IPS DF 6.9 (cell line): ENCODE data around the gene RALGAPA1.

ENCODE experiments used
- DNase-seq: peaks from one replicate; pipeline ENCODE4 v3.0.0-alpha.2; 2013; ENCODE audit warnings: low read depth, low spot score
- H3K27ac ChIP-seq: one replicate; pipeline ENCODE4 v1.5.1; 2013; ENCODE audit warnings: low read length, control low read depth
- H3K27me3 ChIP-seq: 2 replicates; pipeline ENCODE4 v1.6.1; 2013; ENCODE audit warnings: mild to moderate bottlenecking, low read length; ENCODE audit not compliant: control insufficient read depth, insufficient read depth
- H3K36me3 ChIP-seq: 2 replicates; pipeline ENCODE4 v1.6.1; 2013; ENCODE audit warnings: low read length; ENCODE audit not compliant: control insufficient read depth, insufficient read depth
- H3K4me1 ChIP-seq: 2 replicates; pipeline ENCODE4 v1.6.1; 2013; ENCODE audit warnings: low read length; ENCODE audit not compliant: control insufficient read depth, insufficient read depth
- H3K4me3 ChIP-seq: 2 replicates; pipeline ENCODE4 v1.5.1; 2013; ENCODE audit warnings: mild to moderate bottlenecking, low read length
- H3K9me3 ChIP-seq: 2 replicates; pipeline ENCODE4 v1.6.1; 2013; ENCODE audit warnings: low read length, inconsistent platforms; ENCODE audit not compliant: control insufficient read depth, insufficient read depth
- WGBS: extraction: QIAGEN DNeasy Blood & Tissue Kit; methylation state at CpG from one replicate; pipeline ENCODE4 v1.1.7; 2013; ENCODE audit warnings: mixed read lengths, missing lambda C conversion rate; ENCODE audit not compliant: insufficient read length, insufficient coverage; 5-methylcytosine and 5-hydroxymethylcytosine counted together

The RALGAPA1 gene

GRCh38 chr14:35503646-35504045, 305.4 kb downstream of the RALGAPA1 start:
- H3K27ac ChIP-seq = no peak overlapping the region
- no CpG with 5 or more reads among the region's 3 CpGs for WGBS
- no peak overlapping the region for H3K4me3 ChIP-seq
- no peaks in the 10 kb centered on the region for H3K9me3 ChIP-seq
- no peak for DNase-seq
- H3K4me1 ChIP-seq = no peaks in the 10 kb centered on the region
- no peaks in the 10 kb centered on the region for H3K27me3 ChIP-seq
- no peaks in the 10 kb centered on the region for H3K36me3 ChIP-seq

DNA sequence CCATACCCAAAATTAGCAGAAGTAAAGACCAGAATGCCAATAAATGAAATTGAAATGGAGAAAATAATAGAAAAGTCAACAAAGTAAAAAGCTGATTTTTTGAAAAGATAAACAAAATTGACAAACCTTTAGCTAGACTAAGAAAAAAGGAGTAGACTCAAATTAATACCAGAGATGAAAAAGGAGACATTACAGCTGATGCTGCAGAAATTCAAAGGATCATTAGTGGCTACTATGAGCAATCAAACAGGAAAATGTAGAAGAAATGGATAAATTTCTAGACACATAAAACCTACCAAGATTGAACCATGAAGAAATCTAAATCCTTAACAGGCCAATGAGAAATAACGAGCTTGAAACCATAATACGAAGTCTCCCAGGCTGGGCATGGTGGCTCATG, 309.9 kb downstream of the RALGAPA1 start:
- no peaks in the 10 kb centered on the region for H3K9me3 ChIP-seq
- H3K27me3 ChIP-seq = no peaks in the 10 kb centered on the region
- H3K4me3 ChIP-seq = no peak overlapping the region
- DNase-seq = no peak
- no peak overlapping the region for H3K27ac ChIP-seq
- H3K36me3 ChIP-seq = no peaks in the 10 kb centered on the region
- no peaks in the 10 kb centered on the region for H3K4me1 ChIP-seq
- no CpG with 5 or more reads among the region's 2 CpGs for WGBS

DNA sequence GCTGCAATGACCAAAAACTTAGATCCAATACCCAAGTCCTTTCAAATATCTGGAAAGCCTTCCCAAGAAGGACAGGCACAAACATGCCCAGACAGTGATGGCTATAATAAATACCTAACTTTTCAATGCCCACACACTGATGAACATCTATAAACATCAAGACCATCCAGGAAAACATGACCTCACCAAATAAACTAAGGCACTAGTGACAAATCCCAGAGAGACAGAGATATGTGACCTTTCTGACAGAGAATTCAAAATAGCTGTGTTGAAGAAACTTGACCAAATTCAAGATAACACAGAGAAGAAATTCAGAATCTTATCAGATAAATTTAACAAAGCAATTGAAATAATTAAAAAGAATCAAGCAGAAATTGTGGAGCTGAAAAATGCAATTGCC, 313.8 kb downstream of the RALGAPA1 start:
- Histone ChIP-seq H3K4me3 (no peak overlapping the region), H3K27ac (no peak overlapping the region), H3K27me3 (no peaks in the 10 kb centered on the region), H3K4me1 (no peaks in the 10 kb centered on the region), H3K9me3 (no peaks in the 10 kb centered on the region), H3K36me3 (no peaks in the 10 kb centered on the region)
- no peak for DNase-seq

DNA sequence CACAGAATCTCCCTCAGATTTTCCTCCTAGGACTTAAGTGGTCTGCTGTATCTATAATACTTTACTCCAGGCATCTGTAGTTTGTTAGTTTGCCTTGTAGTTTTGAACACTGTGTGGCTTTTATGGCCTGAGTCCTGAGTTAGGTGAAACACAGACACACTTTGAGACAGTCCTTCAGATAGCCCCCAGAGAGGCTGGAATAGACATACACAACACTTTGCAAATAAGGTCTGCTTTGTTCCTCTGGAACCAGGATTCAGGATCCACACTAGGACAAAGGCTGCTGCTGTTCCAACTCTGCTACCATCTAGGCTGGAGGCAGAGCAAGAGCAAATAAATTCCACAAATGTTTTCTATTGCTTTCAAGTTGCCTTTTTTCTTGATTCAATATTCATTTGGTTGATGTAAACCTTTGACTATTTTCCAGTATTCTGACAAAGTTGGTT, 316.5 kb downstream of the RALGAPA1 start:
- H3K27ac ChIP-seq = no peak overlapping the region
- no peaks in the 10 kb centered on the region for H3K4me1 ChIP-seq
- H3K9me3 ChIP-seq = no peaks in the 10 kb centered on the region
- no peaks in the 10 kb centered on the region for H3K27me3 ChIP-seq
- no peaks in the 10 kb centered on the region for H3K36me3 ChIP-seq
- no peak overlapping the region for H3K4me3 ChIP-seq
- no peak for DNase-seq
